Activated CD4-positive, alpha-beta T cell treated with anti-CD3 and anti-CD28 coated beads, Interleukin-2, amount 50 U/mL, for 16 hours (primary cell): Measurements from ENCODE around the gene IL16.

ENCODE experiments used
- DNase-seq: peaks from one replicate; pipeline ENCODE4 v3.0.0-alpha.2; 2020

Gene IL16

DNA sequence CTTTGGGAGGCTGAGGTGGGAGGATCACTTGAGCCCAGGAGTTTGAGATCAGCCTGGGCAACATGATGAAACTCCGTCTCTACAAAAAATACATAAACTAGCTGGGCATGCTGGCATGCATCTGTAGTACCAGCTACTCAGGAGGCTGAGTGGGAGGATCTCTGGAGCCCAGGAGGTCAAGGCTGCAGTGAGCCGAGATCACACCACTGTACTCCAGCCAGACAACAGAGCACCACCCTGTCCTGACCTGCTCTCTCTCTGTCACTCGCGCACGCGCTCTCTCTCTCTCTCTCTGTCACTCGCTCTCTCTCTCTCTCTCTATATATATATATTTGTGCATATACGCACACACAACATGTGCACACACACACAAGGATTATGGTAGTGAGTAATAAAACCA lies 61.8 kb downstream of the IL16 start:
- DNase-seq, result no peak

DNA sequence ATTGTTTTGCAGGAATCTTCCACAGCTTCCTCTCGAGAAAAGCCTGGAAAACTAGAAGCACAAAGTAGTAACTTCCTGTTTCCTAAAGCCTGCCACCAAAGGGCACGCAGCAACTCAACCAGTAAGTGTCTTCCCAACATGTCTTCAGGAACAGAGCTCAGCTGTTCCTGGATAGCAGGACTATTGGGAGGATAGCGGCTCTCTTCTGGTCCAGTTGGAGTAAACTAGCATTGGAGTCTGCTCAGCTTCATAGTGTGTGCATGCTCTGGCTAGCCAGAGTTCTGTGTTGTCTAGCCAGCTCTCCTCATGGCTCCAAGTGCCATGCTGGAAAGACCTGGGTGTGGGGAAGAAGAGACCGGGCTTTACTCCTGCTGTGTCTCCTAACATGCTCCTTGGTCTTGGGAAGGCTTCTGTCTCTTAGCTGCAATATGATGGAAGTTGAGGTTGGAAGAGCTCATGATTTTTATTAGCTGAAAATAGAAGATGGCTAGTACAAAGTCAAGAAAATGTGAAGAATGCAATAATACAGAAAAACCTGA lies 63.1 kb downstream of the IL16 start:
- no peak for DNase-seq

DNA sequence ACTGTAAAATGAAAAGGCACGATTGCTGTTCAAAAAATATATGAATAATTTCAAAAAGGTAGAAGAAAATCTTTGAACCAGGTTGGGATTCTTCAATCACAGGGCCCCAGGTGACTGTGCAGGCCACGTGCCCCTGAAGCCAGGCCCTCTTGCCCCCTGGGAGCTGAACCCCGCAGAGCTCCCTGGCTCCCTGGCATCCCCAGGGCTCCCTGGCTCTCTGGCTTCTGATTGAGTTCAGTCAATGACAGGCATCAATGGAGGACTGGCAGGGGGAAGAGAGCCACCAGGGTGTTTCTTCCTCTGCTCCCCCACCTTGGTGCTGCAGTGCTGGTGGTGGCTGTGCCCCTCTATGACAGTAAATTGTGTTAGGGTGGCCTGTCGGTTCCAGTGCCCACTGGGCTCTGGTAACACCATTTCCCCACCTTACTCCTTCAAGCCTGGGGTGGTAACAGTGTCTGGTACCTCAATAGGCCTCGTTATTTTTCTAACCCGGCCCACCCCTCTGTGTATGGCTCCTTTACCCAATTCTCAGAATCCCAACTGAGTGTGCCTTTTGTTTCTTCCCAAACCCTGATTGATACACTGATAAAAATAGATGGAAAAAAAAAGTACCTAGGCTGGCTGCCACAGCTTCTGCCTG lies 64.6 kb downstream of the IL16 start:
- DNase-seq, result no peak

DNA sequence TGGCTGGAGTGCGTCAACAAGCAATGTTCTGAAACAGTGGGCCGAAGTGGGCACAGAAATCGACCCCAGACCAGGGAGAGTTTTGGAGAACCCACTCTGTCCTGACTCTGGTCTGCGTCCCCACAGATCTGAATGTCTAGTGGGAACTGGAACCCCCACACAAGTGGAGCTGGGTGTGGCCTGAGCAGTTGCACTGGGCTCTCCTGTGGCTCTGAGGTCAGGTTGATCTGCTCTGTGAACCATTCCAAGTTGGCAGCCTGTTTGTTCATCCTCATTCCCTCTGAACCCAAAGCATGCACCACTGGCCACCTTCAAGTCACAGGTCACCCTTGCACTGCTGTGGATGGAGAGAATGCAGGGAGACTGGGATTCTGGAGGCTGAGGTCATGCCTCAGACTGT lies 66.8 kb downstream of the IL16 start:
- DNase-seq, result no peak

DNA sequence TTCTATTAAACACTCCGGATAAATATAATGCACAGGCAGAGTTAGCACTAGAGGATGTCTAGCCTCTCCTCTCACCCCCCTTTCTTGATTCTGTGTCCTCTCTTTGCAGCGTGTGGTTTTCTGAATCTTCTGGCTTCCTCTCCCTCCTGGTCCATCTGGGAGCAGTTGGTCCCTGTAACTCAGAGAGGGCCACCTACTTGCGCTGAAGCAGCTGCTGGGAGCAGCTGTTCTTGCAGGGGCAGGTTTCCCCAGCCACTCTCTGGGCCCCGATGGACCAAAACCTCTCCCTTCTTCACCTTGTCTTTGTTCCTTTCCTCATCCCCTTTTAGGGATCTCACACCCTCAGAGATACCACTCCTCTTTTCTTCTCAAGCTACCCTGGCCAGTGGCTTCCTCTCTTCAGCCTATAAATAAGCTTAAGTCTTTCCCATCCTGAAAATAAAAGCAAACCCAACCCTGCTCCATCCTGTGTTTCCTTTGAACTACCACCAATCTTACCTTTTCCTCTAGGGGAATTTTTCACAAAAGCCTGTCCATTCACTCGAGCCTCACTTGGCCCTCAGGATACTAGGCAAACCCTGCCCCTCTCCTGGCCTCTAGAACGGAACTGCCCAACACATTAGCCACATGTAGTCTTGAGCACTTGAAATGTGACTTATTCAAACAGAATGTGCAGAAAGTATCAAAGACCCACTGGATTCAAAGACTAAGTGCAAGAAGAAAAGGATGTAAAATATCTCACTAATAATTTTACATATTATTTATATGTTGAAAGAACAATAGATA lies 67.6 kb downstream of the IL16 start:
- DNase-seq, result no peak

DNA sequence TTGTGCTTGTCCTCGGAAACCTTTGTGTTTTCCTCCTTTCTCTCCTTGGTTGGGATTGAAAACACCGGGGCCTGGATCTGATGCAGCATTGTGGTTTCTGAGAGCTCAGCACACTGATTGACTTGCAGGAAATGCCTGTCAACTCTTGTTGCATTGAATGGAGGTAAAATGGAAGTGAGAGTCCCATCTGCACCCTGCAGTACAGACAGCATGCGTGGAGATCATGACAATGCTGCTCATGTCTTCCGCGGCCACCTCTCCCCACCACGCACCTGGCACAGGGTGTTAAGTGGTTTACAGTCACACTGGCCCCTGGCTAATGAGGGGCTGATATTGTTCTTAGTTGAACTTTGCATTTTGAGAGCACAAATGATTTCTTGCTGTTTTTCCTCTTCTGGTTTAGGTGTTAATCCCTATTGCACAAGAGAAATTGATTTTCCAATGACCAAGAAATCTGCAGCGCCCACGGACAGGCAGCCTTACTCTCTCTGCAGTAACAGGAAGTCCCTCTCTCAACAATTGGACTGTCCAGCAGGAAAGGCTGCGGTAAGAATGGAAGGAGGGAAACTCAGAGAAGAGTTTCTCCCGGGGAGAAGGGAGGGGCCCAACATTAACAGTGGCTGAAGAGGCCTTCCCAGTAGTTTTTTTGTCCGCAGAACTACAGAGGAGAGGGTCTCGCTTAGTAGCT lies 68.7 kb downstream of the IL16 start:
- DNase-seq, result no peak

DNA sequence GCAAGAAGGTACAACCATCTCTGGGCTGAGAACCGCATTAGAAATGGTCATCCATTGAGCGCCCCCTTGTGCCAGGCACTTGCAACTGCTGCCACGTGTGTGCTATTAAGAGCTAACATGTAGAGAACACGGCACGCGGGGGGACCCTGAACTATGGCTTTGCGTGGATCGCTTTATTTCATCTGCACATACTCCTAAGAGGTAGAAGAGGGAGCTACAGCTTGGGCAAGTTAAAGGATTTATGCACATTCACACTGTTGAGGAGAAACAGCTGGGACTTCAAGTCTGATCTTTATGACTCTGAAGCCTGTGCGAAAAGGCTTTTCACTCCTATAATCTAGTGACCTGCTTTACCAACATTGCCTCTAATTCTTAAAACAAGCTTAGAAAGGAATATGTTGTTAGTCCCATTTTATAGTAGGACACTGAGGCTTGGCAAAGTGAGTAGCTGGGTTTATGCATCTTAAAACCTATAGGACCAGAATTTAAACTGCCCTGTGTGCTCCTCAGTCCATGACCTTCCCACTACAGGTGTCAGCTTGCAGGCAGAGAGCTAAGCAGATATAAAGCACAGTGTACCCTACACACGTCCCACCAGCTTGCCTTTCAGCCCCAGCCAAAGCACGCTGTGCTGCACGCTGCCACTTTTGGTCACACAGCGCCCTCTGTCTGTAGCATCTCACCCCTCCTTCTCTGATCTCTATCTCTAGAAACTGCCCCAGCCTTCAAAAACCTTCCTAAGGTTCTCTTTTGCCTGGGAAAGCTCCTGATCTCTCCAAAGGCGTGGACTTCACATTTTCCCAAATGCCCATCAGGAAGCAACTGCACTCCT lies 69.5 kb downstream of the IL16 start:
- peak; percentile 89 for DNase-seq

DNA sequence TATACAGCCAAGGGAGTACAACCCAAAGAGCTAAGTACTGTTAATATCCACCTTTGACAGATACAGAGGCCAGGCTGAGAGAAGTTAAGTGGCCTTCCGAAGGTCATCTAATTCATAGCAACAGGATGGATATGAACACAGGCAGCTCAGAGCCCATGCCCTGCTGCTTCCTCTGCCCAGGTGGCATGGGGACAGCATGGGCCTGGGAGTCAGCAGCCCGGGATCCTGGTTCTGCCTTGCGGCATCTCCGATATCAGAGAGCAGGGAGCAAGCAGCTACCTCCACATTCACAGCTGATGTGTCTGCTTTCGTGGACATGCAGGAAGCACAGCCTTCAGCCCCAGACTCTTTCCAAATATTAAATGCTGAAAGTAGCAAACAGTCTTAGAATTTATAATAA lies 71.7 kb downstream of the IL16 start:
- DNase-seq, result no peak

DNA sequence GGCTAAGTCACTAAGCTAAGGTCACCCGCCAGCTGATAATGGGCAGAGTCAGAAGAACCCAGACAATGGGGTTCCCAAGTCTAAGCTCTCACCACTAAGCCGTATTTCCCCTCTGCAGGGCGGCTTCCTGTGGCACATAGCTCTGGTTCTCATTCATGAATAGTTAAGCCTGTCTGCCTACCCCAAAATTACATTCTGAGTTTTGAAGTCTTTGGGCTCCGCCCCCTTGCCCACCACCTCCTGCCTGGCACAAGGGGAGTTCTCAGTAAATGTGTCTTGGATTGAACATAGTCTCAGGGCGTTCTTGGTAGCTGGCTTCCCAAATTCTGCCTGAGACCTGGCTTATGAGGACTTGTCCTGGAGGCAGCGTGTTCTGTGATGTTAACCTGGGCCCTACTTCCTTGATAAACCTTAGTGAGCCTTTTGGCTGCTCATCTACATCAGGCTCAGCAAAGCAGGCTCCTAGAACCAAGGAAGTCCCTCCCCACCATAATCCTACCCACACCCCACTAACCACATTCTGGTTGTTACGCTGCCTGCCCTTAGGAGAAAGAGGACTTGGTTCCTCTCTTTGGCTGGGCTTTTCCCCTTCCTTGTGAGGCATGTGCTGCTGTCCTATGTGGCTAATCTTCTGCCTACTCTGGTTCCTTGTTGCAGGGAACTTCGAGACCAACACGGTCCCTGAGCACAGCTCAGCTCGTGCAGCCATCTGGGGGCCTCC lies 72.4 kb downstream of the IL16 start:
- DNase-seq, result no peak

DNA sequence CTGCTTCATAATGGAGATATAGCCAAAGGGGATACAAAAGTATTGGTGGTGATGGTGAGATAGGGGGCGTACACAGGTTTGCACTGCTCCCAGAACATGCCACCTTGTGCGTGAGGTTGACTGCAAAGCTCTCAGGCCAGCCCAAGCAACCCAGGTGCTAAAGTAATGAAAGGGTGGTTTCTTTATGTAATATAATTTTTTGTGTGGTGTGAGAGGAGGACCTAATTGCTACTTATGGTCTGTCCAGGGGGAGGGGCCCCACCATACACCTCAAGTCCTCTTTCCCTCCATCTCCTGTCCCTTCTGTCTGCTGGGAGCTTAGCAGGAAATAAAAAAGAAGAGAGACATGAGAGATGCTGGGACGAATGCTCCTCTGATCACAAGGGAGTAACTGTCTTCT lies 73.5 kb downstream of the IL16 start:
- no peak for DNase-seq

DNA sequence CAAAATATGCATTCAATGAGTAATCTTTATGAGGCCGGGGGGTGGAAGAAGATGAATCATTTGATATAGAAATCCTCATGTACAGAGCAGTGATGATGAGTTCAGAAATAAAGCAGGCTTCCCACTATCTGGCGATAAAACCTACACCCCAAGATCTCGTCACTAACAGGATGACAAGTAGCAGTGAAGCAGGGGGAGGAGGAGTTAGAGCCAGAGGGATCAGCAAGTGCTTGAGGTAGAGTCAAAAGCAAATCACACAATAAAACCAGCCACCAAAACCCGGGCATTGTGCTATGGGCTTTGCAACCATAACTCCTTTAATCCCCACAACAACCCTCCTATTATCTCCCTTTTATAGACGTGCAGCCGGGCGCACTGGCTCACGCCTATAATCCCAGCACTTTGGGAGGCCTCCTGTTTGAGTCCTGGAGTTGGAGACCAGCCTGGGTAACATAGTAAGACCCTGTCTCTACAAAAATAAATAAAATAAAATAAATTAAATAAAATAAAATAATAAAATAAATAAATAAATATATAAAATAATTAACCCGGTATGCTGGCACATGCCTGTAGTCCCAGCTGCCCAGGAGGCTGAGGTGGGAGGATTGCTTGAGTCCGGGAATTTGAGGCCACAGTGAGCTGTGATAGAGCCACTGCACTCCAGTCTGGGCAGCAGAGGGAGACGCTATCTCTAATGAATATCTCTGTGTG lies 74.3 kb downstream of the IL16 start:
- DNase-seq, result peak; percentile 25

DNA sequence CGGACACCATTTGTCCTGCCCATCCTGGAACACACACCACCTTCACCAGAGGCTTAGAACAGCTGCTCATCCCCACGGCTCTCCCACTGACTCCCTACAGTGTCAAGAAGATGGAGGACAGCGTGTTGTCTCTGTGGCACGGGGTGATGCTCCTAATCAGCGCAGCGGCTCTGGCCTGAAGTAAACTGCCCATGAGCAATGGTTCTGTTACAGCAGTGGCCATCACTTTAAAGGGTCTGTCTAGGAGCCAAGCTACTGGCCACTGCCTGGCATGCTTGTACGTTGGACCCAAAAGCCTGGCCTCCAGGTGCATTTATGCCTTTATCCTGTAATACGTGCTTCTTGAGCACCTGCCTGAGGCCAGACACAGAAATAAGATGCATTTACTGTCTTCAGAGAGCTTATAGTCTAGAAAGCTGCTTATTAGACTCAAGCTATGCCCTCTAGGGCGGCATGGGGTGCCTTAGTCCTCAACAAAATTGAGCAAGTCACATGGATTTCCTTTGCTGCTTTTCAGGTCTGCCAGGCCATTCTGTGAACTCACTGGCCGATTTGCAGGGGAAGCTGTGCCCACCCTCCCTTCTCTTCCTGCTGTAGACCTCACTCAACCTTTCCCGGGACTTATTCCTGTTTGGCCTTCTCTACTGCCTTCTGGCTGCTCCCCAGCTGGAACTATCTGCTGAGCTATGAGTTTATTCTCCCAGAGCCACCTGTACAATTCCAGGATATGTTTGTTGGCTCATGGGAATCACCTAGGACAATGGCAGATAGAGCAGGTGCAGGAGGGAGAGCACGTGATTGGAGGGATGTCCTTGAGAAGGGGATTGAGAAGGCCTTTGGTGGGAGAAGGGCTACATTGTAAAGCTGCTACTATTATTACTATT lies 75.3 kb downstream of the IL16 start:
- DNase-seq, result no peak

DNA sequence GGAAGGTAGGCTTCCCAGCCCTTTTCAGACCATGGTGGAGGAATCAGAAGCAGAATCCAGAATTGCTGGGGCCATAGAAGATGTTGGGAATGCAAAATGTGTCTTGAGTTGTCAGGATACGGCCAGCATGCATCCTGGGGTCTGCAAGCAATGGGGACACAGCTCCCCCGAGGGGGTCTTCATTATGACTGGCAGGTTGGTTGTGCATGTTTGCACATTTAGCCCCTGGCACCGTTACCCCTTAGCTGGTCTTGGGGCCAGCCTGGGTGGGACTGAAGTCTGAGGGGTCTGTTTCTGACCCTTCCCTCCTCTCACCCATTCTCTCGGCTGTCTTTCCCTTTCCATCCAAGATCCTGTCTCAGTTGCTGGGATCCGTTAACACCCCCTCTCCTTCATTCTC lies 76.5 kb downstream of the IL16 start:
- DNase-seq, result no peak

DNA sequence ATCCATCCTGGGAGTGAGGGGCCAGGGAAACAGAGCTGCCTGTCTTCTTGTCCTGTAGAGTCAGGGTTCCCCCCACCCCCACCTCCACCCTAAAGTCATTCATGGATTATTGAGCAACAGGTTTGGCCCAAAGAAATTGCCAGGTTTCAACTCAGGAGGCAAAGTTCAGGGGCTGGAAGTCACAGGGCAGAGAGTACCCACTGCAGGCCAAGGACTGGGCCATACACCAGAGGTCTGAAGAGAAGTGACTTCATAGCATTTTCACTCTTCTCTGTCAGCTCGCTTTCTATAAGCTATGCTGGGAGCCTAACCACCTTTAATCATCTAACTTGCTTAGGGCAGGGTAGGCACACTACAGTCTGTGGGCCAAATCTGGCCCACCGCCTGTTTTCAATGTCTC lies 77.2 kb downstream of the IL16 start:
- DNase-seq, result no peak

DNA sequence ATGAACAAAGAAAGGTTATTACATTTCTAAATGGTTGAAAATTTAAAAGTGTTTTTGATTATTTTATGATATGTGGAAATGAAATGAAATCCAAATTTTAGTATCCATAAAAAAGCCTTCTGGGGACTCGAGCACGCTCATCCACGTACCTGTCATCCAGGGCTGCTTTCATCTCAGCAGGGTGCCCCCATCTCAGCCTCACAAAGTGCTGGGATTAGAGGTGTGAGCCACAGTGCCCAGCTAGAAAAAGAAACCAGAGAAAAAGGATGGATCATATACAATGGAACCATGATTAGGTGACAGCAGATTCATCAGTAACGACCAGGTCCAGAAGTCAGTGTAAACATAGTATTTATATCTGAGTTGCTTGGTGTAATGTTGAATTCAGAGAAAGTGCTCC lies 77.6 kb downstream of the IL16 start:
- no peak for DNase-seq

DNA sequence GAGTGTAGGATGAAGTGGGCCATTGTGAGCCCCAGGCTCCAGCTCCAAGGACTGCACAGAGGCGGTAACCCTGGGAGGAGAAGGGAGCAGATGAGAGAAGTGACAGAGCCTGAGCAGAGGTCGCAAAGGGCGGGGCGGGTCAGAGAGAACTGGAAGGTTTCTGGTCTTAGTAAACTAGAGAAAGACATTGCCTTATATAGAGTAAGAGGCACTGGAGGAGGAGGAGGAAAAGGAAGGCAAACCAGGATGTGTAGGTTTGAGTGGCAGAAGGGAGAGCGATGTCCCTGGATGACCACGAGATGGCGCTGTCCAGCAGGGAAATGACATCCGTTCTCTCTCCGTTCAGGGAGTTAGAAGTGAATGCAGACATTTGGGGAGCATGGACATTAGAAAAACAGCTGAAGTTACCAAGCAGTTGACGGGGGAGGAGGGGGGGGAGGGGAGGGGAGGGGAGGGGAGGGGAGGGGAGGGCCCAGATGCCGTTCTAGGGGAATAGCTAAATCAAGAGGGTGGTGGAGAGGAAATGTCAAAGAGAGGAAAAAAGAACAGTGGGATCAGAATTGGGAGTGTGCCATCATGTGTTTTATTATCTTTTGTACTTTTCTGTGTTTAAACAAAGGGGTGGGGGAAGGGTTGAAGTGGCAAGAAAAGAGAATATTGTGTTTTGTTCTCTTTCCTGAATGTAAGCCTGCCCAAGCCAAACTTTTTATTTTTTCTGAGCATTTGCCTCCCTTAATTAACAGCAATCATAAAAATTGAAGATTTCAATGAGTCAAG lies 78.4 kb downstream of the IL16 start:
- DNase-seq, result peak; percentile 88

DNA sequence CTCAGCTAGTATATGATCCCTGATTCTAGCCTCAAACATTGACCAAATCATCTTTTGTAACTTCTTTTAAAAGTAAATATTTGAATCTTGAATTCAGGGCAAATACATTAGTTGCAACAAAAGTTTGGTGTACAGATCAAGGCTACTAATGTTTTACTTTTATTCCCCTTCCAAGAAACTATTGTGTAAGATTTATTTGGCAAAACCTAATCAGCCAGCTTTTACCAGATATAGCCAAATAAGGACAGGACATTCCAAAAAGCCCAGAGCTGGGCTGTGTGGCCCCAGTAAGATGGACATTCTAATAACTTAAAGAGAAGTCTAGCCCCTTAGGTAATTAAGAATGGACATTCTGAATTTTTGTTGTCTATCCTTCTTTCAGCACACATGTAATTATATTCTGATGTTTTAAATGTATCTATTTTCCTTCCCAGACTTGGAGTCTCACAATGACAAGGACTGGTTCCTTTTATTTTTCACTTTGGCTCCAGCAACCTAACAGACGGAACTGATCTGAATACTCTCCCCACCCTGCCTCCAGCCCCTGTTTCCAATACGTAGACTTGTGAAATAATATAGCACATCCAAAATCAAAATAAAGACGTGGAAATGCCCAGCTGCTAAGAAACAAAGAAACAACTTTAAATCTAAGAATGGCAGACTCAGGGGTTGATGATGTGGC lies 79.2 kb downstream of the IL16 start:
- DNase-seq, result no peak

DNA sequence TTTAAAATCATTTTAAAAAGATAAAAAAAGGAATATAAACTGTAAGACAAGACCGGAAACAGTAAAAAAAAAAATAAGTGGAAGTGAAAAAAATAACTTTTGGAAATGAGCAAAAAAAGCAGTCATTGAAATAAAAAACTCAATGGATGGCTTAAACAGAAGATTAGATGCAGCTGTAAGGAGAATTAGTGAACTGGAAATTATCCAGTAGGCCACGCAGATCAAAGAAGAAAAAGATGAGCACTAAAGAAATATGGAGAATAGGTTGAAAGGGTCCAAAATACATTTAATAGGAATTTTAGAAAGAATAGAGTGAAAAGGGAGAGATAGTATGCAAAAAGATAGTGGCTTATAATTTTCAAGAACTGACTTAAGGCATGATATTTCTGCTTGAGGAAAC lies 80.3 kb downstream of the IL16 start:
- DNase-seq, result no peak

DNA sequence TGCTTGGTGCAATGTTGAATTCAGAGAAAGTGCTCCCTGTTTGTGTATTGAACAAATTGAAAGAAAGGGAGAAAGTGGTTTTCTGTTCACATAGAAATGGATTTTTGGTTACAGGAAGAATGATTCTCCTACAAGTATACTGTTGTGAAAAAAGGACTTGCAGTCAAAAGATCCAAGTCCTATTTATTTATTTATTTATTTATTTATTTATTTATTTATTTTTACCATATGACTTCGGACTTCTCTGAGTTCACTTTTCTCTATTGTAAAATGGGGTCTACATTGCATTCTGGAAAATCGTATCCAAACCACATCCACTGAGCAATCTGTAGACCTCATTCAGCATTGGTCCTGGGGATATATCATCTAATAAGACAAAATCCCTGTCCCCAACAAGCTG lies 81.2 kb downstream of the IL16 start:
- DNase-seq, result no peak
